ENCODE data around the gene TIMM13. TPM values are rescaled to one million over a fixed set of nuclear protein-coding genes. Genes with fewer than 3 reads are reported as not detected.

The TIMM13 gene
- polyA plus RNA-seq, 1 donor (not counting 4 experiments of a cell fraction or from before 2014, with no cell fraction given), result 45.0 TPM

DNA sequence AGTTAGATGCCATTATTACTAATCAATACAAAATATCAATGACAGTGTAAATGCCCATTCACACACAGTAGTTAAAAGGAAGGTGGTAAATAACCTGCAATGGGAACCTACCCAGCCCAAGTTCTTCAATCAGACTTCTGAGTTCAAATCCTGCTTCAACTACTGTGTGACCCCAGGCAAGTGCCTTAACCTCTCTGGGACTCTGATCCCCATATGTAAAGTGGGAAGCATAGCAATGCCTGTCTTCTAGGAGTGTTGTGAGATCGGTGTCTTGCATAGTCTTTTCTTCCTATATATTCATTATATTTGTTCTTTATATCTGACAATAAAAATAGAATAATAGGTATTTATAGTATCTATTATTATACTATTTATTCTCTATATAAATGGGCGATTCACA lies 6.9 kb downstream of the TIMM13 start:
- TF ChIP-seq EZH2 (IDR thresholded peaks at IDR 0.05; ENCODE audit: low read length), result no peak
- TF ChIP-seq, protein P1, sequence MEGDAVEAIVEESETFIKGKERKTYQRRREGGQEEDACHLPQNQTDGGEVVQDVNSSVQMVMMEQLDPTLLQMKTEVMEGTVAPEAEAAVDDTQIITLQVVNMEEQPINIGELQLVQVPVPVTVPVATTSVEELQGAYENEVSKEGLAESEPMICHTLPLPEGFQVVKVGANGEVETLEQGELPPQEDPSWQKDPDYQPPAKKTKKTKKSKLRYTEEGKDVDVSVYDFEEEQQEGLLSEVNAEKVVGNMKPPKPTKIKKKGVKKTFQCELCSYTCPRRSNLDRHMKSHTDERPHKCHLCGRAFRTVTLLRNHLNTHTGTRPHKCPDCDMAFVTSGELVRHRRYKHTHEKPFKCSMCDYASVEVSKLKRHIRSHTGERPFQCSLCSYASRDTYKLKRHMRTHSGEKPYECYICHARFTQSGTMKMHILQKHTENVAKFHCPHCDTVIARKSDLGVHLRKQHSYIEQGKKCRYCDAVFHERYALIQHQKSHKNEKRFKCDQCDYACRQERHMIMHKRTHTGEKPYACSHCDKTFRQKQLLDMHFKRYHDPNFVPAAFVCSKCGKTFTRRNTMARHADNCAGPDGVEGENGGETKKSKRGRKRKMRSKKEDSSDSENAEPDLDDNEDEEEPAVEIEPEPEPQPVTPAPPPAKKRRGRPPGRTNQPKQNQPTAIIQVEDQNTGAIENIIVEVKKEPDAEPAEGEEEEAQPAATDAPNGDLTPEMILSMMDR (optimal IDR thresholded peaks at IDR 0.05 in 1 of 3, IDR thresholded peaks at IDR 0.05 in 1 of 3, conservative IDR thresholded peaks at IDR 0.05 in 1 of 3; ENCODE audit: extremely low read depth in 1 of 3, insufficient read depth in 2 of 3, low read length in 3 of 3), result no peak
- H3K27me3 ChIP-seq (ENCODE audit: control insufficient read depth, extremely low read depth, insufficient read depth, low read length), result no peaks in the 10 kb centered on the region
- peaks cover 10 to 23% of the 10 kb centered on the region in 2 experiments for H3K36me3 ChIP-seq (ENCODE audit: control insufficient read depth in 2 of 2, extremely low read depth in 1 of 2, insufficient read depth in 2 of 2, low read length in 2 of 2)
- H3K4me1 ChIP-seq (ENCODE audit: control insufficient read depth, extremely low read depth, insufficient read depth, low read length), result peaks cover 1% of the 10 kb centered on the region
- FAIRE-seq (no peak), DNase-seq (ENCODE audit: low read depth, low spot score) (no peak)
- H3K4me2 ChIP-seq (ENCODE audit: control insufficient read depth, extremely low read depth, insufficient read depth, low read depth, low read length), result no peak overlapping the region
- H2AFZ ChIP-seq (ENCODE audit: control insufficient read depth, low read length), result no peak overlapping the region
- H3K27ac ChIP-seq (ENCODE audit: control insufficient read depth, insufficient read depth, low read length), result no peak overlapping the region
- dilution Hi-C loops (cut with MboI; ENCODE audit: extremely low pct_ligation_motif_present, low sequenced_read_pairs), result no loop called here
- H3K9me3 ChIP-seq (ENCODE audit: control insufficient read depth, low read depth, low read length), result no peaks in the 10 kb centered on the region
- H3K79me2 ChIP-seq (ENCODE audit: control insufficient read depth, insufficient read depth, low read length), result peaks cover 20% of the 10 kb centered on the region
- H3K9me1 ChIP-seq (ENCODE audit: control insufficient read depth, extremely low read depth, insufficient read depth, low read length), result no peaks in the 10 kb centered on the region
- no peak overlapping the region for H3K4me3 ChIP-seq (ENCODE audit: control insufficient read depth in 2 of 3, extremely low read depth in 1 of 3, insufficient read depth in 2 of 3, low read depth in 1 of 3, low read length in 3 of 3)
- H4K20me1 ChIP-seq (ENCODE audit: control insufficient read depth, extremely low read depth, insufficient read depth, low read length), result peaks cover 7% of the 10 kb centered on the region
- no peak overlapping the region for H3K9ac ChIP-seq (ENCODE audit: control insufficient read depth, extremely low read depth, insufficient read depth, low read length)

DNA sequence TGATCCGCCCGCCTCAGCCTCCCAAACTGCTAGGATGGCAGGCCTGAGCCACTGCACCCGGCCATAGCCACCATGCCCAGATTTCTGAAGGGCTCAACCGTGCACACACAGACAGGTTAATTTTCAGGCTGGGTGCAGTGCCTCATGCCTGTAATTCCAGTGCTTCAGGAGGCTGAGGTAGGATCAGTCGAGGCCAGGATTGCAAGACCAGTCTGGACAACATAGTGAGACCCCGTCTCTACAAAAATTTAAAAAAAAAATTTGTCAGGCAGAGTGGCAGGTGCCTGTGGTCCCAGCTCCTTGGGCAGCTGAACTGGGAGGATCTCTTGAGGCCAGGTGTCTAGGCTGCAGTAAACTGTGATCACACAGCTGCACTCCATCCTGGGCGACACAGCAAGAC lies 7.6 kb downstream of the TIMM13 start:
- Histone ChIP-seq H4K20me1 (ENCODE audit: control insufficient read depth, extremely low read depth, insufficient read depth, low read length) (peaks cover 3% of the 10 kb centered on the region), H3K9me1 (ENCODE audit: control insufficient read depth, extremely low read depth, insufficient read depth, low read length) (no peaks in the 10 kb centered on the region), H3K9ac (ENCODE audit: control insufficient read depth, extremely low read depth, insufficient read depth, low read length) (no peak overlapping the region), H3K4me3 (ENCODE audit: control insufficient read depth in 2 of 3, extremely low read depth in 1 of 3, insufficient read depth in 2 of 3, low read depth in 1 of 3, low read length in 3 of 3) (no peak overlapping the region), H3K4me2 (ENCODE audit: control insufficient read depth, extremely low read depth, insufficient read depth, low read depth, low read length) (no peak overlapping the region), H2AFZ (ENCODE audit: control insufficient read depth, low read length) (no peak overlapping the region), H3K36me3 (ENCODE audit: control insufficient read depth in 2 of 2, extremely low read depth in 1 of 2, insufficient read depth in 2 of 2, low read length in 2 of 2) (peaks cover 10 to 23% of the 10 kb centered on the region in 2 experiments), H3K9me3 (ENCODE audit: control insufficient read depth, low read depth, low read length) (no peaks in the 10 kb centered on the region), H3K79me2 (ENCODE audit: control insufficient read depth, insufficient read depth, low read length) (peaks cover 13% of the 10 kb centered on the region), H3K27ac (ENCODE audit: control insufficient read depth, insufficient read depth, low read length) (no peak overlapping the region), H3K27me3 (ENCODE audit: control insufficient read depth, extremely low read depth, insufficient read depth, low read length) (no peaks in the 10 kb centered on the region), H3K4me1 (ENCODE audit: control insufficient read depth, extremely low read depth, insufficient read depth, low read length) (no peaks in the 10 kb centered on the region)
- dilution Hi-C loops (cut with MboI; ENCODE audit: extremely low pct_ligation_motif_present, low sequenced_read_pairs), result no loop called here
- FAIRE-seq, result no peak
- DNase-seq (ENCODE audit: low read depth, low spot score), result no peak
- TF ChIP-seq EZH2 (IDR thresholded peaks at IDR 0.05; ENCODE audit: low read length), result no peak
- TF ChIP-seq, protein P1 (optimal IDR thresholded peaks at IDR 0.05 in 1 of 3, IDR thresholded peaks at IDR 0.05 in 1 of 3, conservative IDR thresholded peaks at IDR 0.05 in 1 of 3; ENCODE audit: extremely low read depth in 1 of 3, insufficient read depth in 2 of 3, low read length in 3 of 3), result no peak
